Keratinocyte (primary cell): ENCODE data around the gene TOMT. TPM values are rescaled to one million over a fixed set of nuclear protein-coding genes. Genes with fewer than 3 reads are reported as not detected.

Source experiments
- DNase-seq: peaks from one replicate; pipeline ENCODE4 v3.0.0-alpha.2; 2011; ENCODE audit warnings: low read depth, missing footprints, low spot score
- FAIRE-seq: peaks from 2 replicates; lab custom pipeline; 2011; peaks lifted over from hg19 to GRCh38; lab: Jason Lieb, UNC
- H2AFZ ChIP-seq: 2 replicates; pipeline ENCODE4 v1.6.0; 2012; ENCODE audit warnings: low read length, control low read depth, inconsistent platforms; ENCODE audit not compliant: control insufficient read depth
- H3K27ac ChIP-seq: 2 replicates; pipeline ENCODE4 v1.5.1; 2011; ENCODE audit warnings: low read length; ENCODE audit not compliant: control insufficient read depth, insufficient read depth
- H3K27me3 ChIP-seq: 3 replicates; pipeline ENCODE4 v1.6.0; 2011; ENCODE audit warnings: low read length; ENCODE audit not compliant: control insufficient read depth, insufficient read depth; ENCODE audit errors: extremely low read depth
- H3K36me3 ChIP-seq, 2 experiments: 2 replicates in 1 of 2; 3 replicates in 1 of 2; pipeline ENCODE4 v1.5.1; 2011; ENCODE audit warnings: low read length in 2 of 2, mild to moderate bottlenecking in 1 of 2; ENCODE audit not compliant: control insufficient read depth in 2 of 2, insufficient read depth in 2 of 2; ENCODE audit errors: extremely low read depth in 1 of 2
- H3K4me1 ChIP-seq: 3 replicates; pipeline ENCODE4 v1.5.1; 2011; ENCODE audit warnings: low read length; ENCODE audit not compliant: control insufficient read depth, insufficient read depth; ENCODE audit errors: extremely low read depth
- H3K4me2 ChIP-seq: 3 replicates; pipeline ENCODE4 v1.6.0; 2011; ENCODE audit warnings: low read depth, low read length; ENCODE audit not compliant: control insufficient read depth, insufficient read depth; ENCODE audit errors: extremely low read depth
- H3K4me3 ChIP-seq, 3 experiments: fragments of 200-600 bp in 1 of 3; sonication (generic) in 1 of 3; 2 replicates in 2 of 3; 3 replicates in 1 of 3; pipeline ENCODE4 v1.5.1; 2011 to 2016; ENCODE audit warnings: low read length in 3 of 3, mild to moderate bottlenecking in 3 of 3, control low read depth in 2 of 3, inconsistent platforms in 1 of 3, low read depth in 1 of 3, mixed read lengths in 1 of 3, mixed run types in 1 of 3, moderate library complexity in 1 of 3; ENCODE audit not compliant: control insufficient read depth in 2 of 3, insufficient read depth in 2 of 3; ENCODE audit errors: extremely low read depth in 1 of 3
- H3K79me2 ChIP-seq: 2 replicates; pipeline ENCODE4 v1.6.0; 2012; ENCODE audit warnings: low read length; ENCODE audit not compliant: control insufficient read depth, insufficient read depth
- H3K9ac ChIP-seq: 3 replicates; pipeline ENCODE4 v1.6.0; 2011; ENCODE audit warnings: low read length; ENCODE audit not compliant: control insufficient read depth, insufficient read depth; ENCODE audit errors: extremely low read depth
- H3K9me1 ChIP-seq: 3 replicates; pipeline ENCODE4 v1.6.0; 2011; ENCODE audit warnings: low read length; ENCODE audit not compliant: control insufficient read depth, insufficient read depth; ENCODE audit errors: extremely low read depth
- H3K9me3 ChIP-seq: 2 replicates; pipeline ENCODE4 v1.5.1; 2012; ENCODE audit warnings: low read depth, low read length; ENCODE audit not compliant: control insufficient read depth
- H4K20me1 ChIP-seq: 3 replicates; pipeline ENCODE4 v1.6.0; 2011; ENCODE audit warnings: low read length; ENCODE audit not compliant: control insufficient read depth, insufficient read depth; ENCODE audit errors: extremely low read depth
- EZH2 ChIP-seq: IDR thresholded peaks from one replicate; pipeline ENCODE4 v1.6.1; 2012; ENCODE audit warnings: inconsistent platforms, mild to moderate bottlenecking, low read length, moderate library complexity
- dilution Hi-C: fragments of 300-500 bp; cut with MboI; formaldehyde crosslinking; loops from one replicate; pipeline ENCODE4 v1.7.0; 2020; ENCODE audit warnings: low sequenced_read_pairs; ENCODE audit not compliant: extremely low pct_ligation_motif_present
- polyA plus RNA-seq, 5 experiments: library from polyadenylated mRNA; depleted of rRNA in 3 of 5; stranded (reverse) in 3 of 5; stranded (forward) in 1 of 5; unstranded in 1 of 5; fragments of >200 nt; gene quantifications; 1 replicate in 1 of 5; 2 replicates in 3 of 5; 3 replicates in 1 of 5; pipeline versions ENCODE4 v1.2.1 to v1.2.3, GENCODE V29; 2011 to 2012; ENCODE audit warnings: missing spikeins in 2 of 5, low read depth in 1 of 5, low replicate concordance in 1 of 5
- TF ChIP-seq, protein P1 (sequence below), 3 experiments: IDR thresholded peaks in 1 of 3; conservative IDR thresholded peaks in 1 of 3; optimal IDR thresholded peaks in 1 of 3; 2 replicates in 2 of 3; 3 replicates in 1 of 3; pipeline versions ENCODE3 to v1.5.1; 2011; ENCODE audit warnings: low read length in 3 of 3, mild to moderate bottlenecking in 3 of 3, moderate library complexity in 2 of 3, control low read depth in 1 of 3, inconsistent platforms in 1 of 3; ENCODE audit not compliant: insufficient read depth in 2 of 3; ENCODE audit errors: extremely low read depth in 1 of 3

TOMT gene
- polyA plus RNA-seq, 1 donor (not counting 4 experiments of a cell fraction or from before 2014, with no cell fraction given) = not detected

DNA sequence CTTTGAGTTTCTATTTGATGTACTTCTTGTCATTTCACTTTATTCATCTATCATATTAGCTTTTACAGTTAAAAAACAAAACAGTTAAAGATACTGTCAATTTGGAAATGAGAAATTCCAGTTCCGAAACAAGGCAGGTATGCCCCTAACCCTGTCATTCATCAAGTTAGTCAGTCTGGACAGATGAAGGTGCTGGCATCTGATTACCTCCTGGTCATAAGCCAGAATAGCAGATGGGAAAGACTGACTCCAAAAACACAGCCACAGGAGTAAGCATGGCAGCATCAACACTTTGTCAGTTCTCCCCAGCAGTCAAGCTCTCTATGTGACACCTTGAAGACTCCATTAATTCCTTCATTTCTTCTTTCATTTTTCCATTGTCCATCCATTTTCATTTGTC lies 20.8 kb upstream of the TOMT start:
- Histone ChIP-seq H4K20me1 (no peaks in the 10 kb centered on the region), H3K9me3 (no peaks in the 10 kb centered on the region), H3K27me3 (no peaks in the 10 kb centered on the region), H3K4me3 (no peak overlapping the region), H3K79me2 (peaks cover under 1% of the 10 kb centered on the region), H3K4me1 (peaks cover 37% of the 10 kb centered on the region), H3K4me2 (no peak overlapping the region), H3K9ac (no peak overlapping the region), H3K9me1 (no peaks in the 10 kb centered on the region), H3K36me3 (peaks cover 0 to 12% of the 10 kb centered on the region in 2 experiments), H2AFZ (no peak overlapping the region), H3K27ac (peak overlapping the region; percentile 56)
- FAIRE-seq (no peak), DNase-seq (no peak)
- dilution Hi-C loops = no loop called here
- TF ChIP-seq, protein P1, sequence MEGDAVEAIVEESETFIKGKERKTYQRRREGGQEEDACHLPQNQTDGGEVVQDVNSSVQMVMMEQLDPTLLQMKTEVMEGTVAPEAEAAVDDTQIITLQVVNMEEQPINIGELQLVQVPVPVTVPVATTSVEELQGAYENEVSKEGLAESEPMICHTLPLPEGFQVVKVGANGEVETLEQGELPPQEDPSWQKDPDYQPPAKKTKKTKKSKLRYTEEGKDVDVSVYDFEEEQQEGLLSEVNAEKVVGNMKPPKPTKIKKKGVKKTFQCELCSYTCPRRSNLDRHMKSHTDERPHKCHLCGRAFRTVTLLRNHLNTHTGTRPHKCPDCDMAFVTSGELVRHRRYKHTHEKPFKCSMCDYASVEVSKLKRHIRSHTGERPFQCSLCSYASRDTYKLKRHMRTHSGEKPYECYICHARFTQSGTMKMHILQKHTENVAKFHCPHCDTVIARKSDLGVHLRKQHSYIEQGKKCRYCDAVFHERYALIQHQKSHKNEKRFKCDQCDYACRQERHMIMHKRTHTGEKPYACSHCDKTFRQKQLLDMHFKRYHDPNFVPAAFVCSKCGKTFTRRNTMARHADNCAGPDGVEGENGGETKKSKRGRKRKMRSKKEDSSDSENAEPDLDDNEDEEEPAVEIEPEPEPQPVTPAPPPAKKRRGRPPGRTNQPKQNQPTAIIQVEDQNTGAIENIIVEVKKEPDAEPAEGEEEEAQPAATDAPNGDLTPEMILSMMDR (optimal IDR thresholded peaks at IDR 0.05 in 1 of 3, IDR thresholded peaks at IDR 0.05 in 1 of 3, conservative IDR thresholded peaks at IDR 0.05 in 1 of 3; ENCODE audit: extremely low read depth in 1 of 3, insufficient read depth in 2 of 3, low read length in 3 of 3) = no peak
- no peak for TF ChIP-seq EZH2

DNA sequence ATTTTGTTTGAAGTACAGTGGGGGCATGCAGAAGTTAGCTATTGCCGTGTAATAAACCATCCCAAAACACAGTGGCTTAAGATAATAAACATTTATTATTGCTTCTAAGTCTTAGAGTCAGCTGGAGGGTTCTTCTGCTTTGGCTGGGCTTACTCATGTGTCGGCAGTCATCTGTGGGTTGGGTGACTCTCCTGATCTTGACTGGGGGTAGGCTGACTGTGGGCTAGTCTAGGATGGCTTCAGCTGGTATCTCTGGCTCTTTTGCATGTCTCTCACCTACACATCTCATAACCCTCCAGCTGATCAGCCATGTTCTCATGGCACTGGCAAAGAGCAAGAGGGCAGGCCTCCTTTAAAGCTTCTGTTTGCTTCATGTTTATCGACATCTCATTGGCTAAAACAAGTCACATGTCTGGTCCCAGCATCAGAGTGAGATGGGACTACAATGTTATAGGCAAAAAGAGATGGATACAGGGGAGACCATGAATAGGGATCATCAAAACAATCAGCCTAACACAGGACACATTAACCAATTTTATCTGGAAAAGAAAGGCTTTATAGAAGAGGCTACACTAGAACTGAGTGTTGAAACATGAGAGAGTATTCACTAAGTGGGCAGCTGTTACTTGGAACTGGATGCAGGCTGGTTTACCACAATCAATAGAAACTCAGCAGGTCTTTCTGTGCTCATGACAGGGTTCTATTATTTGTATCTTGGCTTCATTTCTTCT lies 19.9 kb upstream of the TOMT start:
- FAIRE-seq (no peak), DNase-seq (no peak)
- dilution Hi-C loops = no loop called here
- no peaks in the 10 kb centered on the region for H3K9me1 ChIP-seq
- no peak overlapping the region for H3K27ac ChIP-seq
- H3K4me3 ChIP-seq = no peak overlapping the region
- no peak overlapping the region for H2AFZ ChIP-seq
- no peaks in the 10 kb centered on the region for H4K20me1 ChIP-seq
- H3K9me3 ChIP-seq = no peaks in the 10 kb centered on the region
- H3K27me3 ChIP-seq = no peaks in the 10 kb centered on the region
- peaks cover 37% of the 10 kb centered on the region for H3K4me1 ChIP-seq
- H3K4me2 ChIP-seq = no peak overlapping the region
- H3K79me2 ChIP-seq = no peaks in the 10 kb centered on the region
- peaks cover 3 to 13% of the 10 kb centered on the region in 2 experiments for H3K36me3 ChIP-seq
- TF ChIP-seq, protein P1 (optimal IDR thresholded peaks at IDR 0.05 in 1 of 3, IDR thresholded peaks at IDR 0.05 in 1 of 3, conservative IDR thresholded peaks at IDR 0.05 in 1 of 3; ENCODE audit: extremely low read depth in 1 of 3, insufficient read depth in 2 of 3, low read length in 3 of 3) = no peak
- TF ChIP-seq EZH2 = no peak
- no peak overlapping the region for H3K9ac ChIP-seq
